ENCODE data around the gene FUT8. TPM values are rescaled to one million over a fixed set of nuclear protein-coding genes. Genes with fewer than 3 reads are reported as not detected.
A peak's percentile ranks its signal among the peaks of the same experiment; 100 is the strongest.

FUT8 gene
- total and polyA plus RNA-seq, 5 experiments from 2014 or later, result 10.0 to 51.2 (median 15.2) TPM

- DNase-seq (no peak), ATAC-seq (no peak)
- POLR2A ChIA-PET, result no interaction called here
- Mint-ChIP-seq H3K36me3 (peaks cover 7 to 20% (median 17%) of the 10 kb centered on the region in 3 donors), H3K27me3 (no peaks in the 10 kb centered on the region), H3K4me3 (no peak overlapping the region), H3K27ac (peak overlapping the region in 6 of 10 donors; percentile 12 to 58 (median 32)), H3K4me1 (peaks cover 19 to 44% (median 36%) of the 10 kb centered on the region in 4 donors), H3K9me3 (peaks cover 0 to 10% (median 2%) of the 10 kb centered on the region in 9 donors)
Observed at GRCh38 chr14:65503771-65504170, 91.2 kb downstream of the FUT8 start.

- ATAC-seq (no peak), DNase-seq (no peak)
- no peak overlapping the region for H3K27ac Mint-ChIP-seq
- H3K27me3 Mint-ChIP-seq, result no peaks in the 10 kb centered on the region
- H3K4me3 Mint-ChIP-seq, result no peak overlapping the region
- POLR2A ChIA-PET, result no interaction called here
- H3K9me3 Mint-ChIP-seq, result peaks cover 0 to 17% (median 11%) of the 10 kb centered on the region in 9 donors
- peaks cover 17 to 51% (median 38%) of the 10 kb centered on the region in 4 donors for H3K4me1 Mint-ChIP-seq
- peaks cover 18 to 41% (median 21%) of the 10 kb centered on the region in 3 donors for H3K36me3 Mint-ChIP-seq
Observed at GRCh38 chr14:65506801-65507200, 94.3 kb downstream of the FUT8 start.

- peaks cover 20 to 56% (median 44%) of the 10 kb centered on the region in 4 donors for H3K4me1 Mint-ChIP-seq
- peak overlapping the region in 1 of 10 donors; percentile 13 for H3K4me3 Mint-ChIP-seq
- H3K36me3 Mint-ChIP-seq, result peaks cover 18 to 49% (median 21%) of the 10 kb centered on the region in 3 donors
- H3K27ac Mint-ChIP-seq, result no peak overlapping the region
- POLR2A ChIA-PET, result no interaction called here
- H3K27me3 Mint-ChIP-seq, result no peaks in the 10 kb centered on the region
- H3K9me3 Mint-ChIP-seq, result peaks cover 0 to 17% (median 11%) of the 10 kb centered on the region in 9 donors
- ATAC-seq, result no peak
- no peak for DNase-seq
Observed at GRCh38 chr14:65509842-65510241, 97.3 kb downstream of the FUT8 start.

- Mint-ChIP-seq H3K27me3 (no peaks in the 10 kb centered on the region), H3K36me3 (peaks cover 8 to 31% (median 12%) of the 10 kb centered on the region in 3 donors), H3K4me1 (peaks cover 19 to 74% (median 62%) of the 10 kb centered on the region in 4 donors), H3K27ac (peak overlapping the region in 2 of 10 donors; percentile 3 to 34), H3K9me3 (peaks cover 0 to 14% (median 9%) of the 10 kb centered on the region in 9 donors), H3K4me3 (no peak overlapping the region)
- ATAC-seq, result no peak
- POLR2A ChIA-PET, result no interaction called here
- no peak for DNase-seq
Observed at GRCh38 chr14:65513671-65514070, 101.1 kb downstream of the FUT8 start.

- Mint-ChIP-seq H3K4me1 (peaks cover 15 to 58% (median 50%) of the 10 kb centered on the region in 4 donors), H3K9me3 (peaks cover 0 to 8% (median 2%) of the 10 kb centered on the region in 9 donors), H3K27ac (peak overlapping the region in 9 of 10 donors; percentile 7 to 86 (median 54)), H3K4me3 (peak overlapping the region in 4 of 10 donors; percentile 14 to 47 (median 34)), H3K36me3 (peaks cover 4 to 25% (median 6%) of the 10 kb centered on the region in 3 donors), H3K27me3 (no peaks in the 10 kb centered on the region)
- POLR2A ChIA-PET, result no interaction called here
- DNase-seq, result no peak
- no peak for ATAC-seq
Observed at GRCh38 chr14:65517635-65518542, 105.4 kb downstream of the FUT8 start.

GRCh38 chr14:65528069-65528468, 115.5 kb downstream of the FUT8 start:
- Mint-ChIP-seq H3K36me3 (peaks cover 22 to 58% (median 29%) of the 10 kb centered on the region in 3 donors), H3K9me3 (peaks cover 0 to 63% (median 30%) of the 10 kb centered on the region in 9 donors), H3K4me1 (peaks cover 12 to 44% (median 37%) of the 10 kb centered on the region in 4 donors), H3K4me3 (no peak overlapping the region), H3K27ac (no peak overlapping the region), H3K27me3 (no peaks in the 10 kb centered on the region)
- DNase-seq (no peak), ATAC-seq (no peak)
- POLR2A ChIA-PET, result no interaction called here

- no peaks in the 10 kb centered on the region for H3K27me3 Mint-ChIP-seq
- ATAC-seq, result no peak
Observed at GRCh38 chr14:65531148-65531547, 118.6 kb downstream of the FUT8 start.

GRCh38 chr14:65533736-65534404, 121.3 kb downstream of the FUT8 start:
- Mint-ChIP-seq H3K4me3 (no peak overlapping the region), H3K27me3 (no peaks in the 10 kb centered on the region), H3K36me3 (peaks cover 12 to 15% (median 13%) of the 10 kb centered on the region in 3 donors), H3K4me1 (peaks cover 4 to 15% (median 14%) of the 10 kb centered on the region in 4 donors), H3K9me3 (peaks cover 0 to 14% (median 7%) of the 10 kb centered on the region in 9 donors), H3K27ac (no peak overlapping the region)
- DNase-seq (no peak), ATAC-seq (no peak)
- POLR2A ChIA-PET, result interaction anchor here (0.6 kb wide), 1 partner anchor 91 kb away, joined by 8 read pairs; no protein-coding TSS in a partner anchor

More at GRCh38 chr14:65531148-65531547, 118.6 kb downstream of the FUT8 start:
- H3K4me1 Mint-ChIP-seq, result peaks cover 7 to 27% (median 24%) of the 10 kb centered on the region in 4 donors
- no peak overlapping the region for H3K4me3 Mint-ChIP-seq
- POLR2A ChIA-PET, result no interaction called here
- peaks cover 9 to 31% (median 18%) of the 10 kb centered on the region in 3 donors for H3K36me3 Mint-ChIP-seq
- H3K9me3 Mint-ChIP-seq, result peaks cover 0 to 36% (median 15%) of the 10 kb centered on the region in 9 donors
- DNase-seq, result no peak
- no peak overlapping the region for H3K27ac Mint-ChIP-seq

GRCh38 chr14:65536781-65537423, 124.4 kb downstream of the FUT8 start:
- no peak for ATAC-seq
- Mint-ChIP-seq H3K27me3 (no peaks in the 10 kb centered on the region), H3K9me3 (peaks cover 0 to 3% (median 0%) of the 10 kb centered on the region in 9 donors), H3K27ac (no peak overlapping the region), H3K4me3 (no peak overlapping the region), H3K4me1 (peaks cover 0 to 3% (median 0%) of the 10 kb centered on the region in 4 donors), H3K36me3 (peaks cover 3 to 6% (median 6%) of the 10 kb centered on the region in 3 donors)
- no peak for DNase-seq
- POLR2A ChIA-PET, result interaction anchor here (0.7 kb wide), 1 partner anchor 312 kb away, joined by 7 read pairs; no protein-coding TSS in a partner anchor

GRCh38 chr14:65548878-65549277, 136.3 kb downstream of the FUT8 start:
- H3K27me3 Mint-ChIP-seq, result no peaks in the 10 kb centered on the region
- no peaks in the 10 kb centered on the region for H3K9me3 Mint-ChIP-seq
- H3K27ac Mint-ChIP-seq, result peak overlapping the region in 1 of 10 donors; percentile 8
- ATAC-seq (no peak), DNase-seq (no peak)
- H3K4me3 Mint-ChIP-seq, result no peak overlapping the region
- peaks cover 10 to 24% (median 18%) of the 10 kb centered on the region in 4 donors for H3K4me1 Mint-ChIP-seq
- peaks cover 0 to 2% (median 0%) of the 10 kb centered on the region in 3 donors for H3K36me3 Mint-ChIP-seq
- POLR2A ChIA-PET, result no interaction called here

GRCh38 chr14:65549429-65549828, 136.9 kb downstream of the FUT8 start:
- DNase-seq (no peak), ATAC-seq (no peak)
- H3K4me3 Mint-ChIP-seq, result no peak overlapping the region
- POLR2A ChIA-PET, result no interaction called here
- no peaks in the 10 kb centered on the region for H3K27me3 Mint-ChIP-seq
- no peaks in the 10 kb centered on the region for H3K9me3 Mint-ChIP-seq
- H3K36me3 Mint-ChIP-seq, result peaks cover 0 to 2% (median 0%) of the 10 kb centered on the region in 3 donors
- H3K4me1 Mint-ChIP-seq, result peaks cover 9 to 19% (median 18%) of the 10 kb centered on the region in 4 donors
- no peak overlapping the region for H3K27ac Mint-ChIP-seq
